Endothelial cell (in vitro differentiated cells): ENCODE measurements around the gene ATXN7. TPM values are rescaled to one million over a fixed set of nuclear protein-coding genes. Genes with fewer than 3 reads are reported as not detected.

ENCODE experiments used
- DNase-seq: peaks from one replicate; pipeline ENCODE4 v3.0.0; 2021; ENCODE audit warnings: low spot score
- H3K27ac Mint-ChIP-seq: one replicate; pipeline ENCODE4 v1.8.0; 2021; ENCODE audit warnings: mixed read lengths, inconsistent platforms; ENCODE audit not compliant: unreplicated experiment
- H3K27me3 Mint-ChIP-seq: one replicate; pipeline ENCODE4 v1.8.0; 2021; ENCODE audit warnings: mild to moderate bottlenecking, moderate library complexity, mixed read lengths, inconsistent platforms; ENCODE audit not compliant: unreplicated experiment
- H3K36me3 Mint-ChIP-seq: one replicate; pipeline ENCODE4 v1.8.0; 2021; ENCODE audit warnings: mild to moderate bottlenecking, low read depth, mixed read lengths, inconsistent platforms; ENCODE audit not compliant: unreplicated experiment
- H3K4me1 Mint-ChIP-seq: one replicate; pipeline ENCODE4 v1.8.0; 2021; ENCODE audit warnings: mild to moderate bottlenecking, mixed read lengths, inconsistent platforms; ENCODE audit not compliant: unreplicated experiment
- H3K4me3 Mint-ChIP-seq: one replicate; pipeline ENCODE4 v1.8.0; 2021; ENCODE audit warnings: mild to moderate bottlenecking, mixed read lengths, inconsistent platforms; ENCODE audit not compliant: unreplicated experiment
- H3K9me3 Mint-ChIP-seq: one replicate; pipeline ENCODE4 v1.8.0; 2021; ENCODE audit warnings: mixed read lengths, inconsistent platforms; ENCODE audit not compliant: unreplicated experiment
- CTCF ChIP-seq: fragments of 200-600 bp; sonication (generic); IDR thresholded peaks from one replicate; pipeline ENCODE4 v1.5.0; 2021; ENCODE audit warnings: antibody characterized with exemption; ENCODE audit not compliant: unreplicated experiment
- total RNA-seq: library from RNA; stranded (reverse); fragmentation: NEBNext Ultra II Directional; extraction: Animal tissue kit (Norgen Biotek cat#: 25700); gene quantifications from one replicate; pipeline ENCODE4 v1.2.1, GENCODE V29; 2021; ENCODE audit not compliant: unreplicated experiment

ATXN7 gene
- total RNA-seq, 1 donor from 2014 or later = 21.0 TPM

- no peak for TF ChIP-seq CTCF
- no peaks in the 10 kb centered on the region for H3K9me3 Mint-ChIP-seq
- H3K36me3 Mint-ChIP-seq = peaks cover 19% of the 10 kb centered on the region
- no peaks in the 10 kb centered on the region for H3K27me3 Mint-ChIP-seq
- H3K4me1 Mint-ChIP-seq = peaks cover 7% of the 10 kb centered on the region
- DNase-seq = no peak
- H3K27ac Mint-ChIP-seq = no peak overlapping the region
- no peak overlapping the region for H3K4me3 Mint-ChIP-seq
These were observed 88.6 kb downstream of the ATXN7 start for GRCh38 chr3:63952248-63952594.

GRCh38 chr3:63954182-63954581, 90.5 kb downstream of the ATXN7 start:
- TF ChIP-seq CTCF = no peak
- H3K4me3 Mint-ChIP-seq = no peak overlapping the region
- peaks cover 10% of the 10 kb centered on the region for H3K36me3 Mint-ChIP-seq
- H3K4me1 Mint-ChIP-seq = peaks cover 2% of the 10 kb centered on the region
- H3K27me3 Mint-ChIP-seq = no peaks in the 10 kb centered on the region
- H3K9me3 Mint-ChIP-seq = no peaks in the 10 kb centered on the region
- DNase-seq = no peak
- no peak overlapping the region for H3K27ac Mint-ChIP-seq

GRCh38 chr3:63955036-63955650, 91.5 kb downstream of the ATXN7 start:
- Mint-ChIP-seq H3K36me3 (peaks cover 10% of the 10 kb centered on the region), H3K27me3 (peaks cover 2% of the 10 kb centered on the region), H3K27ac (no peak overlapping the region), H3K9me3 (no peaks in the 10 kb centered on the region), H3K4me1 (peaks cover 4% of the 10 kb centered on the region), H3K4me3 (no peak overlapping the region)
- TF ChIP-seq CTCF = no peak
- no peak for DNase-seq

GRCh38 chr3:63955830-63956545, 92.3 kb downstream of the ATXN7 start:
- no peak for DNase-seq
- Mint-ChIP-seq H3K4me1 (peaks cover 7% of the 10 kb centered on the region), H3K27me3 (peaks cover 5% of the 10 kb centered on the region), H3K36me3 (peaks cover 10% of the 10 kb centered on the region), H3K4me3 (no peak overlapping the region), H3K27ac (no peak overlapping the region), H3K9me3 (no peaks in the 10 kb centered on the region)
- no peak for TF ChIP-seq CTCF

GRCh38 chr3:63959146-63959545, 95.5 kb downstream of the ATXN7 start:
- no peak for DNase-seq
- H3K27me3 Mint-ChIP-seq = peaks cover 5% of the 10 kb centered on the region
- peaks cover 5% of the 10 kb centered on the region for H3K36me3 Mint-ChIP-seq
- no peak for TF ChIP-seq CTCF
- H3K27ac Mint-ChIP-seq = no peak overlapping the region
- no peak overlapping the region for H3K4me3 Mint-ChIP-seq
- H3K9me3 Mint-ChIP-seq = no peaks in the 10 kb centered on the region
- H3K4me1 Mint-ChIP-seq = peaks cover 7% of the 10 kb centered on the region
